HEK293 (cell line): ENCODE results near the gene ITPR2.

Experiments used
- CTCF ChIA-PET: fragments of 350-600 bp; formaldehyde crosslinking; extraction: SDS; loops from one replicate; lab custom pipeline; 2021; ENCODE audit warnings: antibody characterized with exemption; lab: Yijun Ruan, JAX
- POLR2A ChIA-PET: fragments of 300-600 bp; formaldehyde crosslinking; extraction: SDS; loops from one replicate; lab custom pipeline; 2020; ENCODE audit warnings: antibody characterized with exemption, inconsistent platforms; lab: Yijun Ruan, JAX
- H3K27ac ChIP-seq: fragments of 200-500 bp; sonication (Bioruptor generic); 2 replicates; pipeline ENCODE4 v1.5.1; 2014; ENCODE audit warnings: low read depth, low read length, control low read depth, inconsistent platforms; ENCODE audit errors: extremely low read depth
- H3K36me3 ChIP-seq, 2 experiments: fragments of 200-500 bp in 1 of 2; sonication (Bioruptor generic) in 1 of 2; 1 replicate in 1 of 2; 2 replicates in 1 of 2; pipeline ENCODE4 v1.5.1; 2014 to 2017; ENCODE audit warnings: inconsistent platforms in 2 of 2, low read length in 2 of 2; ENCODE audit not compliant: control insufficient read depth in 2 of 2, insufficient read depth in 1 of 2
- H3K4me1 ChIP-seq: fragments of 200-500 bp; sonication (Bioruptor generic); 2 replicates; pipeline ENCODE4 v1.5.1; 2014; ENCODE audit warnings: mild to moderate bottlenecking, low read length, inconsistent platforms; ENCODE audit not compliant: control insufficient read depth, insufficient read depth
- H3K4me3 ChIP-seq: 2 replicates; pipeline ENCODE4 v1.5.1; 2011; ENCODE audit warnings: low read depth, mild to moderate bottlenecking, control low read depth, low read length, moderate library complexity
- H3K9me3 ChIP-seq: fragments of 200-500 bp; sonication (Bioruptor generic); 2 replicates; pipeline ENCODE4 v1.5.1; 2014; ENCODE audit warnings: low read depth, low read length, inconsistent platforms; ENCODE audit not compliant: control insufficient read depth, insufficient read depth
- GLI4 ChIP-seq: fragments of 450-650 bp; formaldehyde crosslinking; IDR thresholded peaks from 2 replicates; pipeline ENCODE4 v1.5.1; 2016; ENCODE audit warnings: missing biosample characterization, missing genetic modification characterization
- HOXA7 ChIP-seq: sonication (generic); formaldehyde crosslinking; IDR thresholded peaks from 2 replicates; pipeline ENCODE4 v1.8.1; 2022; ENCODE audit warnings: missing genetic modification reagents, borderline replicate concordance
- KLF9 ChIP-seq: fragments of 450-650 bp; formaldehyde crosslinking; IDR thresholded peaks from 2 replicates; pipeline ENCODE4 v1.5.1; 2016; ENCODE audit warnings: missing biosample characterization, missing genetic modification characterization, low read depth
- PRDM1 ChIP-seq: fragments of 450-650 bp; formaldehyde crosslinking; IDR thresholded peaks from 2 replicates; pipeline ENCODE4; 2016; ENCODE audit warnings: missing biosample characterization, missing genetic modification characterization
- ZFHX2 ChIP-seq: fragments of 450-650 bp; formaldehyde crosslinking; conservative IDR thresholded peaks from 2 replicates; pipeline ENCODE4 v1.5.1; 2016; ENCODE audit warnings: missing biosample characterization, missing genetic modification characterization
- ZNF112 ChIP-seq: fragments of 450-650 bp; formaldehyde crosslinking; IDR thresholded peaks from 2 replicates; pipeline ENCODE4 v1.5.0; 2017; ENCODE audit warnings: missing biosample characterization, missing genetic modification characterization
- ZNF132 ChIP-seq: fragments of 450-650 bp; formaldehyde crosslinking; IDR thresholded peaks from 2 replicates; pipeline ENCODE4 v1.5.1; 2017; ENCODE audit warnings: missing biosample characterization, missing genetic modification characterization, borderline replicate concordance
- ZNF184 ChIP-seq: fragments of 450-650 bp; IDR thresholded peaks from 2 replicates; pipeline ENCODE4 v1.5.1; 2018; ENCODE audit warnings: missing biosample characterization, mild to moderate bottlenecking, missing genetic modification characterization
- ZNF214 ChIP-seq: fragments of 450-650 bp; formaldehyde crosslinking; IDR thresholded peaks from 2 replicates; pipeline ENCODE4 v1.5.1; 2017; ENCODE audit warnings: missing biosample characterization, mild to moderate bottlenecking, missing genetic modification characterization, borderline replicate concordance
- ZNF248 ChIP-seq: fragments of 450-650 bp; formaldehyde crosslinking; IDR thresholded peaks from 2 replicates; pipeline ENCODE4 v1.5.1; 2017; ENCODE audit warnings: missing biosample characterization, missing genetic modification characterization
- ZNF302 ChIP-seq: fragments of 450-650 bp; formaldehyde crosslinking; IDR thresholded peaks from 2 replicates; pipeline ENCODE4 v1.5.1; 2016; ENCODE audit warnings: missing biosample characterization, missing genetic modification characterization, low read depth
- ZNF585B ChIP-seq: fragments of 450-650 bp; formaldehyde crosslinking; IDR thresholded peaks from 2 replicates; pipeline ENCODE4 v1.5.1; 2016; ENCODE audit warnings: missing biosample characterization, missing genetic modification characterization
- ZNF629 ChIP-seq: fragments of 450-650 bp; formaldehyde crosslinking; IDR thresholded peaks from 2 replicates; pipeline ENCODE4 v1.5.1; 2017; ENCODE audit warnings: missing biosample characterization, missing genetic modification characterization
- ZNF658 ChIP-seq: fragments of 450-650 bp; formaldehyde crosslinking; IDR thresholded peaks from 2 replicates; pipeline ENCODE4; 2016; ENCODE audit warnings: missing biosample characterization, missing genetic modification characterization
- ZNF777 ChIP-seq: fragments of 450-650 bp; formaldehyde crosslinking; IDR thresholded peaks from 2 replicates; pipeline ENCODE4 v1.5.1; 2017; ENCODE audit warnings: missing biosample characterization, missing genetic modification characterization, borderline replicate concordance
- TF ChIP-seq, protein P1 (sequence below): fragments of 450-650 bp; formaldehyde crosslinking; IDR thresholded peaks from 2 replicates; pipeline ENCODE4 v1.5.1; 2016; ENCODE audit warnings: missing biosample characterization, missing genetic modification characterization
- TF ChIP-seq, protein P2 (sequence below): fragments of 450-650 bp; formaldehyde crosslinking; conservative IDR thresholded peaks from 2 replicates; pipeline ENCODE4 v1.5.1; 2016; ENCODE audit warnings: low read depth, missing biosample characterization, missing genetic modification characterization
- TF ChIP-seq, protein P3 (sequence below): fragments of 450-650 bp; formaldehyde crosslinking; IDR thresholded peaks from 2 replicates; pipeline ENCODE4 v1.5.1; 2017; ENCODE audit warnings: missing biosample characterization, missing genetic modification characterization
- TF ChIP-seq, protein P4 (sequence below): fragments of 450-650 bp; formaldehyde crosslinking; IDR thresholded peaks from 2 replicates; pipeline ENCODE4 v1.5.1; 2016; ENCODE audit warnings: missing biosample characterization, missing genetic modification characterization
- TF ChIP-seq, protein P5 (sequence below): fragments of 450-650 bp; formaldehyde crosslinking; IDR thresholded peaks from 2 replicates; pipeline ENCODE4 v1.5.1; 2016; ENCODE audit warnings: missing biosample characterization, missing genetic modification characterization

Gene ITPR2

DNA sequence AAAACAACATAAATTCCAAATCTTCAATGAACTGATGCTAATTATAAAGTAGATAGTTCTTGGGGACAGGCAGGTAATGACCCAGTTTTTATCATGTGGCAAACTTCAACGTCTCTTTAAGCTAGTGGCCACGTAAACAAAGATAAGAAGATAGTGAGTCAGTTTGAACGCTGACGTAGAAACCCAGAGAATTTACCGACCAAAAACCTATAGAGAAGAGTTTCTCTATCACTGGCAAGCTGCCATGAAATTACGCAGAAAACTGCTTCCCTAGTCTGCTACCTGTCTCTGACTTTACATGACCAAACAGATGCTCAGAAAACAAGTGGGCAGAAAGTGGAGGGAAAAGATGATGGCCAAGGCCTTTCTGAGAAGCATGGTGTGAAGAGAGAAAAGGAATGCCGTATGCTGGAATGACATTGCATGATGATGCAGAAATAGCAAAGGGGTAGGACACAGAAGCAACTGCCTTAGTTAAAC is 136.3 kb downstream of the ITPR2 start:
- Histone ChIP-seq H3K4me1 (no peaks in the 10 kb centered on the region), H3K4me3 (no peak overlapping the region), H3K36me3 (no peaks in the 10 kb centered on the region)
- POLR2A ChIA-PET: no interaction called here
- CTCF ChIA-PET: interaction anchor here (0.6 to 1.3 kb wide), 3 partner anchors 15 to 115 kb away, joined by 3 read pairs; no protein-coding TSS in a partner anchor
- TF ChIP-seq KLF9 (tag by site-specific recombination) (no peak), ZNF629 (tag by site-specific recombination) (peak; percentile 47; the same call in 1 of the 2 replicates), ZNF184 (tag by site-specific recombination) (0 out of 2 replicates have a peak, but pooled peaks have one; percentile 30), ZFHX2 (tag by site-specific recombination) (no peak), GLI4 (no peak)
- TF ChIP-seq, protein P1, sequence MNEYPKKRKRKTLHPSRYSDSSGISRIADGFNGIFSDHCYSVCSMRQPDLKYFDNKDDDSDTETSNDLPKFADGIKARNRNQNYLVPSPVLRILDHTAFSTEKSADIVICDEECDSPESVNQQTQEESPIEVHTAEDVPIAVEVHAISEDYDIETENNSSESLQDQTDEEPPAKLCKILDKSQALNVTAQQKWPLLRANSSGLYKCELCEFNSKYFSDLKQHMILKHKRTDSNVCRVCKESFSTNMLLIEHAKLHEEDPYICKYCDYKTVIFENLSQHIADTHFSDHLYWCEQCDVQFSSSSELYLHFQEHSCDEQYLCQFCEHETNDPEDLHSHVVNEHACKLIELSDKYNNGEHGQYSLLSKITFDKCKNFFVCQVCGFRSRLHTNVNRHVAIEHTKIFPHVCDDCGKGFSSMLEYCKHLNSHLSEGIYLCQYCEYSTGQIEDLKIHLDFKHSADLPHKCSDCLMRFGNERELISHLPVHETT (tag by site-specific recombination): no peak
- TF ChIP-seq, protein P2, sequence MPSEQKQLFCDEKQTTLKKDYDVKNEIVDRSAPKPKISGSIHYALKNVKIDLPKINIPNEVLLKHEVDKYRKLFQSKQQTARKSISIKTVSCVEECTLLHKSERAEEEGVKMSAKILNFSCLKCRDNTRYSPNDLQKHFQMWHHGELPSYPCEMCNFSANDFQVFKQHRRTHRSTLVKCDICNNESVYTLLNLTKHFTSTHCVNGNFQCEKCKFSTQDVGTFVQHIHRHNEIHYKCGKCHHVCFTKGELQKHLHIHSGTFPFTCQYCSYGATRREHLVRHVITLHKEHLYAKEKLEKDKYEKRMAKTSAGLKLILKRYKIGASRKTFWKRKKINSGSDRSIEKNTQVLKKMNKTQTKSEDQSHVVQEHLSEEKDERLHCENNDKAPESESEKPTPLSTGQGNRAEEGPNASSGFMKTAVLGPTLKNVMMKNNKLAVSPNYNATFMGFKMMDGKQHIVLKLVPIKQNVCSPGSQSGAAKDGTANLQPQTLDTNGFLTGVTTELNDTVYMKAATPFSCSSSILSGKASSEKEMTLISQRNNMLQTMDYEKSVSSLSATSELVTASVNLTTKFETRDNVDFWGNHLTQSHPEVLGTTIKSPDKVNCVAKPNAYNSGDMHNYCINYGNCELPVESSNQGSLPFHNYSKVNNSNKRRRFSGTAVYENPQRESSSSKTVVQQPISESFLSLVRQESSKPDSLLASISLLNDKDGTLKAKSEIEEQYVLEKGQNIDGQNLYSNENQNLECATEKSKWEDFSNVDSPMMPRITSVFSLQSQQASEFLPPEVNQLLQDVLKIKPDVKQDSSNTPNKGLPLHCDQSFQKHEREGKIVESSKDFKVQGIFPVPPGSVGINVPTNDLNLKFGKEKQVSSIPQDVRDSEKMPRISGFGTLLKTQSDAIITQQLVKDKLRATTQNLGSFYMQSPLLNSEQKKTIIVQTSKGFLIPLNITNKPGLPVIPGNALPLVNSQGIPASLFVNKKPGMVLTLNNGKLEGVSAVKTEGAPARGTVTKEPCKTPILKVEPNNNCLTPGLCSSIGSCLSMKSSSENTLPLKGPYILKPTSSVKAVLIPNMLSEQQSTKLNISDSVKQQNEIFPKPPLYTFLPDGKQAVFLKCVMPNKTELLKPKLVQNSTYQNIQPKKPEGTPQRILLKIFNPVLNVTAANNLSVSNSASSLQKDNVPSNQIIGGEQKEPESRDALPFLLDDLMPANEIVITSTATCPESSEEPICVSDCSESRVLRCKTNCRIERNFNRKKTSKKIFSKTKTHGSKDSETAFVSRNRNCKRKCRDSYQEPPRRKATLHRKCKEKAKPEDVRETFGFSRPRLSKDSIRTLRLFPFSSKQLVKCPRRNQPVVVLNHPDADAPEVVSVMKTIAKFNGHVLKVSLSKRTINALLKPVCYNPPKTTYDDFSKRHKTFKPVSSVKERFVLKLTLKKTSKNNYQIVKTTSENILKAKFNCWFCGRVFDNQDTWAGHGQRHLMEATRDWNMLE (tag by site-specific recombination): no peak
- TF ChIP-seq, all 188 proteins: peak for 2
- Histone ChIP-seq H3K9me3 (no peaks in the 10 kb centered on the region), H3K27ac (no peak overlapping the region)

DNA sequence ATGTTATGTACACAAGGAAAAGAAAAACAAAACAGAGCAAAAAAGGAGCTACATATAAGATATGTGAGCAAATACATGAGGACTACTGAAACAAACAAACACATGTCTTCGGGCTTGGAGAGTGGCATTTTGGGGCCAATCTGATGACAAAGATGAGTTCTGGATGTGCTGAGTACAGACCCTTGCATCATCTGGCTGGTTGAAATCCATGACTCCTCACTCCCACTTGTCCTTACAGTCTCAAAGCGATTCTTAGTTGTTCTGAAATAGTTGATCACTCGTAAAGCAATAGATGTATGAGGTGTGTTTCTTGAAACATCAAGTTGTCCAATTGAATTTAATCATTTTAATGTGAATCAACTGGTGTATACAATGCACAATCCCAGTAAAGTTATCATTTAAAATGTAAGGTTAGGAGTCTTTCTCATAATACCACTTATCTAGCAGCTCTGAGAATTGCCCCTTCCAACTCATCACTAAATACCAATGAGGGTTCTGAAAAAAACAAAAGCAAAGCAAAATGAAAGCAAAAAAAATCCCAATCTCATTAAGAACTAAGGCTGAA is 136.9 kb downstream of the ITPR2 start:
- ChIA-PET POLR2A (no interaction called here), CTCF (interaction anchor here (0.6 to 1.3 kb wide), 2 partner anchors 14 to 116 kb away, joined by 3 read pairs; no protein-coding TSS in a partner anchor)
- Histone ChIP-seq H3K36me3 (no peaks in the 10 kb centered on the region), H3K4me3 (no peak overlapping the region), H3K4me1 (no peaks in the 10 kb centered on the region), H3K27ac (no peak overlapping the region), H3K9me3 (no peaks in the 10 kb centered on the region)
- TF ChIP-seq ZNF302 (no peak), ZNF132 (no peak), ZNF585B (tag by site-specific recombination) (no peak), ZNF658 (tag by site-specific recombination) (no peak), HOXA7 (no peak), ZNF248 (tag by site-specific recombination) (no peak), PRDM1 (tag by site-specific recombination) (no peak), ZNF112 (tag by site-specific recombination) (no peak), ZNF214 (tag by site-specific recombination) (no peak), ZNF777 (no peak)
- TF ChIP-seq, protein P3, sequence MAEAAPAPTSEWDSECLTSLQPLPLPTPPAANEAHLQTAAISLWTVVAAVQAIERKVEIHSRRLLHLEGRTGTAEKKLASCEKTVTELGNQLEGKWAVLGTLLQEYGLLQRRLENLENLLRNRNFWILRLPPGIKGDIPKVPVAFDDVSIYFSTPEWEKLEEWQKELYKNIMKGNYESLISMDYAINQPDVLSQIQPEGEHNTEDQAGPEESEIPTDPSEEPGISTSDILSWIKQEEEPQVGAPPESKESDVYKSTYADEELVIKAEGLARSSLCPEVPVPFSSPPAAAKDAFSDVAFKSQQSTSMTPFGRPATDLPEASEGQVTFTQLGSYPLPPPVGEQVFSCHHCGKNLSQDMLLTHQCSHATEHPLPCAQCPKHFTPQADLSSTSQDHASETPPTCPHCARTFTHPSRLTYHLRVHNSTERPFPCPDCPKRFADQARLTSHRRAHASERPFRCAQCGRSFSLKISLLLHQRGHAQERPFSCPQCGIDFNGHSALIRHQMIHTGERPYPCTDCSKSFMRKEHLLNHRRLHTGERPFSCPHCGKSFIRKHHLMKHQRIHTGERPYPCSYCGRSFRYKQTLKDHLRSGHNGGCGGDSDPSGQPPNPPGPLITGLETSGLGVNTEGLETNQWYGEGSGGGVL (tag by site-specific recombination): no peak
- TF ChIP-seq, protein P4, sequence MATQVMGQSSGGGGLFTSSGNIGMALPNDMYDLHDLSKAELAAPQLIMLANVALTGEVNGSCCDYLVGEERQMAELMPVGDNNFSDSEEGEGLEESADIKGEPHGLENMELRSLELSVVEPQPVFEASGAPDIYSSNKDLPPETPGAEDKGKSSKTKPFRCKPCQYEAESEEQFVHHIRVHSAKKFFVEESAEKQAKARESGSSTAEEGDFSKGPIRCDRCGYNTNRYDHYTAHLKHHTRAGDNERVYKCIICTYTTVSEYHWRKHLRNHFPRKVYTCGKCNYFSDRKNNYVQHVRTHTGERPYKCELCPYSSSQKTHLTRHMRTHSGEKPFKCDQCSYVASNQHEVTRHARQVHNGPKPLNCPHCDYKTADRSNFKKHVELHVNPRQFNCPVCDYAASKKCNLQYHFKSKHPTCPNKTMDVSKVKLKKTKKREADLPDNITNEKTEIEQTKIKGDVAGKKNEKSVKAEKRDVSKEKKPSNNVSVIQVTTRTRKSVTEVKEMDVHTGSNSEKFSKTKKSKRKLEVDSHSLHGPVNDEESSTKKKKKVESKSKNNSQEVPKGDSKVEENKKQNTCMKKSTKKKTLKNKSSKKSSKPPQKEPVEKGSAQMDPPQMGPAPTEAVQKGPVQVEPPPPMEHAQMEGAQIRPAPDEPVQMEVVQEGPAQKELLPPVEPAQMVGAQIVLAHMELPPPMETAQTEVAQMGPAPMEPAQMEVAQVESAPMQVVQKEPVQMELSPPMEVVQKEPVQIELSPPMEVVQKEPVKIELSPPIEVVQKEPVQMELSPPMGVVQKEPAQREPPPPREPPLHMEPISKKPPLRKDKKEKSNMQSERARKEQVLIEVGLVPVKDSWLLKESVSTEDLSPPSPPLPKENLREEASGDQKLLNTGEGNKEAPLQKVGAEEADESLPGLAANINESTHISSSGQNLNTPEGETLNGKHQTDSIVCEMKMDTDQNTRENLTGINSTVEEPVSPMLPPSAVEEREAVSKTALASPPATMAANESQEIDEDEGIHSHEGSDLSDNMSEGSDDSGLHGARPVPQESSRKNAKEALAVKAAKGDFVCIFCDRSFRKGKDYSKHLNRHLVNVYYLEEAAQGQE (tag by site-specific recombination): no peak
- TF ChIP-seq, protein P5, sequence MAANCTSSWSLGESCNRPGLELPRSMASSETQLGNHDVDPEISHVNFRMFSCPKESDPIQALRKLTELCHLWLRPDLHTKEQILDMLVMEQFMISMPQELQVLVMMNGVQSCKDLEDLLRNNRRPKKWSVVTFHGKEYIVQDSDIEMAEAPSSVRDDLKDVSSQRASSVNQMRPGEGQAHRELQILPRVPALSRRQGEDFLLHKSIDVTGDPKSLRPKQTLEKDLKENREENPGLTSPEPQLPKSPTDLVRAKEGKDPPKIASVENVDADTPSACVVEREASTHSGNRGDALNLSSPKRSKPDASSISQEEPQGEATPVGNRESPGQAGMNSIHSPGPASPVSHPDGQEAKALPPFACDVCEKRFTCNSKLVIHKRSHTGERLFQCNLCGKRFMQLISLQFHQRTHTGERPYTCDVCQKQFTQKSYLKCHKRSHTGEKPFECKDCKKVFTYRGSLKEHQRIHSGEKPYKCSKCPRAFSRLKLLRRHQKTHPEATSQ (tag by site-specific recombination): no peak
